Suprapubic skin (tissue), 3 donors: ENCODE results near the gene PTPRM.

Source experiments
- CTCF ChIP-seq, 2 donors: fragments of 200-600 bp in 1 of 2; fragments of 450-650 bp in 1 of 2; sonication (generic) in 1 of 2; IDR thresholded peaks; one replicate each; pipeline ENCODE4 v1.5.1; 2016 to 2019; ENCODE audit warnings: antibody characterized with exemption in 2 of 2, mild to moderate bottlenecking in 1 of 2, moderate library complexity in 1 of 2
- POLR2A ChIP-seq, 2 donors: fragments of 450-650 bp; IDR thresholded peaks; one replicate each; pipeline ENCODE4 v1.6.1; 2017; ENCODE audit warnings: antibody characterized with exemption in 2 of 2, mild to moderate bottlenecking in 2 of 2, moderate library complexity in 2 of 2

- TF ChIP-seq POLR2A (IDR thresholded peaks at IDR 0.05) (no peak), CTCF (IDR thresholded peaks at IDR 0.05) (no peak)
These were observed 665.7 kb downstream of the PTPRM start for GRCh38 chr18:8232791-8233190.
